Body of pancreas (tissue), 4 donors: ENCODE data around the gene BRIP1.
"Not testable (repeated sequence)": the region's sequence is repeated elsewhere in the genome, so short reads cannot be mapped to it uniquely, and the experiment has no call there.

ENCODE experiments used
- POLR2A ChIP-seq, 3 donors: fragments of 450-650 bp; IDR thresholded peaks; one replicate each; pipeline ENCODE4 v1.6.1; 2016; ENCODE audit warnings: antibody characterized with exemption in 3 of 3, mild to moderate bottlenecking in 2 of 3
- TF ChIP-seq, protein P1 (sequence below), 7 experiments: fragments of 450-650 bp in 4 of 7; fragments of 200-600 bp in 3 of 7; sonication (generic) in 3 of 7; IDR thresholded peaks; one replicate each; pipeline ENCODE4 v1.5.1; 2016 to 2019; ENCODE audit warnings: antibody characterized with exemption in 7 of 7

DNA sequence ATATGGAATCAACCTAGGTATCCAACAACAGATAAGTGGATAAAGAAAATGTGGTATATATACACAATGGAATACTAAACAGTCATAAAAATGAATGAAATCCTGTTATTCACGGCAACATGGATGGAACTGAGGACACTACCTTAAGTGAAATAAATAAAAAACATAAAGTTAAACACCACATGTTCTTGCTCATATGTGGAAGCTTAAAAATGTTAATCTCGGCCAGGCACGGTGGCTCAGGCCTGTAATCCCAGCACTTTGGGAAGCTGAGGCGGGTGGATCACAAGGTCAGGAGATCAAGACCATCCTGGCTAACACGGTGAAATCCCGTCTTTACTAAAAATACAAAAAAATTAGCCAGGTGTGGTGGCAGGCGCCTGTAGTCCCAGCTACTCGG lies 144.1 kb downstream of the BRIP1 start:
- TF ChIP-seq POLR2A (IDR thresholded peaks at IDR 0.05), result not testable (repeated sequence)
- TF ChIP-seq, protein P1, sequence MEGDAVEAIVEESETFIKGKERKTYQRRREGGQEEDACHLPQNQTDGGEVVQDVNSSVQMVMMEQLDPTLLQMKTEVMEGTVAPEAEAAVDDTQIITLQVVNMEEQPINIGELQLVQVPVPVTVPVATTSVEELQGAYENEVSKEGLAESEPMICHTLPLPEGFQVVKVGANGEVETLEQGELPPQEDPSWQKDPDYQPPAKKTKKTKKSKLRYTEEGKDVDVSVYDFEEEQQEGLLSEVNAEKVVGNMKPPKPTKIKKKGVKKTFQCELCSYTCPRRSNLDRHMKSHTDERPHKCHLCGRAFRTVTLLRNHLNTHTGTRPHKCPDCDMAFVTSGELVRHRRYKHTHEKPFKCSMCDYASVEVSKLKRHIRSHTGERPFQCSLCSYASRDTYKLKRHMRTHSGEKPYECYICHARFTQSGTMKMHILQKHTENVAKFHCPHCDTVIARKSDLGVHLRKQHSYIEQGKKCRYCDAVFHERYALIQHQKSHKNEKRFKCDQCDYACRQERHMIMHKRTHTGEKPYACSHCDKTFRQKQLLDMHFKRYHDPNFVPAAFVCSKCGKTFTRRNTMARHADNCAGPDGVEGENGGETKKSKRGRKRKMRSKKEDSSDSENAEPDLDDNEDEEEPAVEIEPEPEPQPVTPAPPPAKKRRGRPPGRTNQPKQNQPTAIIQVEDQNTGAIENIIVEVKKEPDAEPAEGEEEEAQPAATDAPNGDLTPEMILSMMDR (IDR thresholded peaks at IDR 0.05), result not testable (repeated sequence)
